ENCODE results near the gene GALNT18.

GRCh38 chr11:11522591-11522990 is 99.2 kb downstream of the GALNT18 start:
- TF ChIP-seq EZH2 (IDR thresholded peaks at IDR 0.05; ENCODE audit: borderline replicate concordance, low read depth, low read length, severe bottlenecking) (no peak), POLR2AphosphoS5 (IDR thresholded peaks at IDR 0.05; ENCODE audit: insufficient read depth, low read depth, low read length) (no peak), POLR2A (IDR thresholded peaks at IDR 0.05; ENCODE audit: low read depth, low read length) (no peak), MYC (IDR thresholded peaks at IDR 0.05; ENCODE audit: low read depth, low read length) (no peak), MAX (IDR thresholded peaks at IDR 0.05; ENCODE audit: insufficient read depth, insufficient read length) (no peak), JUN (IDR thresholded peaks at IDR 0.05; ENCODE audit: borderline replicate concordance, insufficient read depth, insufficient read length, low read depth) (no peak), FOS (IDR thresholded peaks at IDR 0.05; ENCODE audit: borderline replicate concordance, insufficient read depth, low read length) (no peak)
- TF ChIP-seq, protein P1, sequence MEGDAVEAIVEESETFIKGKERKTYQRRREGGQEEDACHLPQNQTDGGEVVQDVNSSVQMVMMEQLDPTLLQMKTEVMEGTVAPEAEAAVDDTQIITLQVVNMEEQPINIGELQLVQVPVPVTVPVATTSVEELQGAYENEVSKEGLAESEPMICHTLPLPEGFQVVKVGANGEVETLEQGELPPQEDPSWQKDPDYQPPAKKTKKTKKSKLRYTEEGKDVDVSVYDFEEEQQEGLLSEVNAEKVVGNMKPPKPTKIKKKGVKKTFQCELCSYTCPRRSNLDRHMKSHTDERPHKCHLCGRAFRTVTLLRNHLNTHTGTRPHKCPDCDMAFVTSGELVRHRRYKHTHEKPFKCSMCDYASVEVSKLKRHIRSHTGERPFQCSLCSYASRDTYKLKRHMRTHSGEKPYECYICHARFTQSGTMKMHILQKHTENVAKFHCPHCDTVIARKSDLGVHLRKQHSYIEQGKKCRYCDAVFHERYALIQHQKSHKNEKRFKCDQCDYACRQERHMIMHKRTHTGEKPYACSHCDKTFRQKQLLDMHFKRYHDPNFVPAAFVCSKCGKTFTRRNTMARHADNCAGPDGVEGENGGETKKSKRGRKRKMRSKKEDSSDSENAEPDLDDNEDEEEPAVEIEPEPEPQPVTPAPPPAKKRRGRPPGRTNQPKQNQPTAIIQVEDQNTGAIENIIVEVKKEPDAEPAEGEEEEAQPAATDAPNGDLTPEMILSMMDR (IDR thresholded peaks at IDR 0.05; ENCODE audit: extremely low read depth in 1 of 2, insufficient read depth in 1 of 2, low read depth in 1 of 2, low read length in 2 of 2) = no peak

Measured in endothelial cell of umbilical vein (primary cell).